Right ventricle myocardium inferior (tissue), 1 donor: Measurements from ENCODE around the gene KCNS1. TPM values are rescaled to one million over a fixed set of nuclear protein-coding genes. Genes with fewer than 3 reads are reported as not detected.
"Not testable (repeated sequence)": the region's sequence is repeated elsewhere in the genome, so short reads cannot be mapped to it uniquely, and the experiment has no call there.

Experiments used
- ATAC-seq: fragments of 200-7000 bp; cut with Tn5 transposase; one replicate; pipeline ENCODE4 v1.9.1; 2020; ENCODE audit warnings: mild to moderate bottlenecking, moderate library complexity
- DNase-seq: peaks from one replicate; pipeline ENCODE4 v3.0.0; 2021; ENCODE audit errors: missing footprints
- intact Hi-C: fragments of 100-400 bp; cut with DNase I; formaldehyde crosslinking; loops from one replicate; pipeline ENCODE4 v1.11.0; 2022
- total RNA-seq: library from RNA; stranded (reverse); fragmentation: NEBNext Ultra II Directional; extraction: Animal tissue kit (Norgen Biotek cat#: 25700); gene quantifications from one replicate; pipeline ENCODE4 v1.2.1, GENCODE V29; 2021
- donor health status: DM: no; HTN: yes; CAD: no; lungs with severe emphysema.

The KCNS1 gene
- total RNA-seq, 1 donor from 2014 or later, result not detected

- ATAC-seq (no peak), DNase-seq (no peak)
- intact Hi-C loops, result no loop called here
Measured at GRCh38 chr20:45087097-45087790, 13.7 kb downstream of the KCNS1 start.

GRCh38 chr20:45085867-45086266 is 15.1 kb downstream of the KCNS1 start:
- ATAC-seq (no peak), DNase-seq (no peak)
- intact Hi-C loops, result no loop called here

- DNase-seq, result no peak
- ATAC-seq, result no peak
- intact Hi-C loops, result no loop called here
Measured at GRCh38 chr20:45085289-45085688, 15.6 kb downstream of the KCNS1 start.

GRCh38 chr20:45083127-45083526 is 17.8 kb downstream of the KCNS1 start:
- ATAC-seq (no peak), DNase-seq (no peak)
- intact Hi-C loops, result no loop called here

- DNase-seq (no peak), ATAC-seq (no peak)
- intact Hi-C loops, result no loop called here
Measured at GRCh38 chr20:45082468-45082867, 18.5 kb downstream of the KCNS1 start.

GRCh38 chr20:45080867-45081624 is 19.9 kb downstream of the KCNS1 start:
- ATAC-seq (no peak), DNase-seq (no peak)
- intact Hi-C loops, result no loop called here

GRCh38 chr20:45077559-45077958 is 23.4 kb downstream of the KCNS1 start:
- ATAC-seq, result no peak
- intact Hi-C loops, result no loop called here
- DNase-seq, result no peak

- DNase-seq, result no peak
- intact Hi-C loops, result no loop called here
- ATAC-seq, result no peak
Measured at GRCh38 chr20:45073221-45073620, 27.7 kb downstream of the KCNS1 start.

- intact Hi-C loops, result no loop called here
- no peak for DNase-seq
- no peak for ATAC-seq
Measured at GRCh38 chr20:45072066-45072465, 28.9 kb downstream of the KCNS1 start.

GRCh38 chr20:45070932-45071632 is 29.8 kb downstream of the KCNS1 start:
- ATAC-seq (no peak), DNase-seq (no peak)
- intact Hi-C loops, result no loop called here

- intact Hi-C loops, result no loop called here
- ATAC-seq (no peak), DNase-seq (no peak)
Measured at GRCh38 chr20:45069261-45069660, 31.7 kb downstream of the KCNS1 start.

GRCh38 chr20:45067558-45067957 is 33.4 kb downstream of the KCNS1 start:
- DNase-seq (no peak), ATAC-seq (no peak)
- intact Hi-C loops, result no loop called here

- ATAC-seq, result no peak
- no peak for DNase-seq
- intact Hi-C loops, result no loop called here
Measured at GRCh38 chr20:45067087-45067486, 33.8 kb downstream of the KCNS1 start.

GRCh38 chr20:45066372-45066771 is 34.6 kb downstream of the KCNS1 start:
- DNase-seq, result no peak
- intact Hi-C loops, result no loop called here
- no peak for ATAC-seq

- no peak for DNase-seq
- no peak for ATAC-seq
- intact Hi-C loops, result no loop called here
Measured at GRCh38 chr20:45064812-45065211, 36.1 kb downstream of the KCNS1 start.

GRCh38 chr20:45063107-45063506 is 37.8 kb downstream of the KCNS1 start:
- ATAC-seq, DNase-seq, intact Hi-C loops: not testable (repeated sequence)

GRCh38 chr20:45061244-45061643 is 39.7 kb downstream of the KCNS1 start:
- ATAC-seq (no peak), DNase-seq (no peak)
- intact Hi-C loops, result no loop called here

GRCh38 chr20:45060294-45060693 is 40.6 kb downstream of the KCNS1 start:
- no peak for DNase-seq
- intact Hi-C loops, result no loop called here
- no peak for ATAC-seq

- no peak for DNase-seq
- no peak for ATAC-seq
- intact Hi-C loops, result no loop called here
Measured at GRCh38 chr20:45059022-45059728, 41.8 kb downstream of the KCNS1 start.
